SK-N-SH treated with all-trans-retinoic acid at 6 μM for 48 hours (cell line): ENCODE measurements around the gene HIVEP3.

ENCODE experiments used
- BACH2 ChIP-seq: fragments of 250-450 bp; sonication (Bioruptor Pico); IDR thresholded peaks from 2 replicates; pipeline ENCODE4 v1.9.0; 2021; ENCODE audit warnings: mild to moderate bottlenecking, borderline replicate concordance
- GLIS3 ChIP-seq: fragments of 250-450 bp; sonication (Bioruptor Pico); IDR thresholded peaks from 2 replicates; pipeline ENCODE4 v1.5.0; 2020; ENCODE audit warnings: mild to moderate bottlenecking, moderate library complexity
- OSR1 ChIP-seq: fragments of 250-450 bp; sonication (Bioruptor Pico); IDR thresholded peaks from 2 replicates; pipeline ENCODE4 v1.8.0; 2022; ENCODE audit warnings: moderate library complexity, mild to moderate bottlenecking, inconsistent platforms
- RARB ChIP-seq: fragments of 250-450 bp; sonication (Bioruptor Pico); IDR thresholded peaks from 2 replicates; pipeline ENCODE4 v1.8.0; 2021; ENCODE audit warnings: mild to moderate bottlenecking, moderate library complexity
- SNAI2 ChIP-seq: fragments of 250-450 bp; sonication (Bioruptor Pico); IDR thresholded peaks from 2 replicates; pipeline ENCODE4 v1.5.0; 2020; ENCODE audit warnings: mild to moderate bottlenecking, moderate library complexity
- TCF4 ChIP-seq: fragments of 250-450 bp; sonication (Bioruptor Pico); IDR thresholded peaks from 2 replicates; pipeline ENCODE4 v1.8.0; 2021; ENCODE audit warnings: mild to moderate bottlenecking, moderate library complexity, borderline replicate concordance
- ZC3H10 ChIP-seq: fragments of 250-450 bp; sonication (Bioruptor Pico); IDR thresholded peaks from 2 replicates; pipeline ENCODE4 v1.5.1; 2021; ENCODE audit warnings: mild to moderate bottlenecking, moderate library complexity
- ZFP3 ChIP-seq: fragments of 250-450 bp; sonication (Bioruptor Pico); IDR thresholded peaks from 2 replicates; pipeline ENCODE4 v1.5.0; 2020; ENCODE audit warnings: mild to moderate bottlenecking, moderate library complexity
- ZFP30 ChIP-seq: fragments of 450-650 bp; formaldehyde crosslinking; IDR thresholded peaks from 2 replicates; pipeline ENCODE4 v1.5.0; 2022; ENCODE audit warnings: mild to moderate bottlenecking, moderate library complexity
- TF ChIP-seq, protein P1 (sequence below): fragments of 250-450 bp; sonication (Bioruptor Pico); IDR thresholded peaks from 2 replicates; pipeline ENCODE4 v1.8.0; 2021; ENCODE audit warnings: low read depth, mild to moderate bottlenecking, moderate library complexity, borderline replicate concordance
- TF ChIP-seq, protein P2 (sequence below): fragments of 250-450 bp; sonication (Bioruptor Pico); IDR thresholded peaks from 2 replicates; pipeline ENCODE4 v1.5.0; 2020; ENCODE audit warnings: mild to moderate bottlenecking, moderate library complexity

DNA sequence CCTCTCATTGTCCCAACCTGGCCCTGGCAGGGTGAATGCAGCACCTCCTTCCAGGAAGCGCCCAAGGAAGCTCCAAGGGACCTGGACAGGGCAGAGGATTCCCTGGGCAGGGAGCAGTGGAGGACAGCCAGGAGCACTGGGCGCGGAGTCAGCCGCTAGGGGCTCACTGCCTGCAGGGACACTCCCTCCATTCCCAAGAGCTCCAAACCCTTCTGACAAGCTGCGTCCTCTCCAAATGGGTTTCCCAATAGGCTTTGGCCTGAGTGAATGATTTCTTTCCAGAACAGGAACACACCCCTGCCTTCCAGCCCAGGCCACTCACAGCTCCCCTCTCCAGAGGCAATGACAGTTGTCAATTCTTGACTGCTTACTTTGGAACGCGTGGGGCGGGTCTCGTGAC is 305.8 kb downstream of the HIVEP3 start:
- TF ChIP-seq ZFP30 (CRISPR knock-in tag) (no peak), OSR1 (CRISPR knock-in tag) (no peak), RARB (CRISPR knock-in tag) (no peak), SNAI2 (no peak), ZC3H10 (CRISPR knock-in tag) (no peak), TCF4 (no peak), GLIS3 (CRISPR knock-in tag) (no peak), BACH2 (no peak), ZFP3 (CRISPR knock-in tag) (no peak)
- TF ChIP-seq, protein P1, sequence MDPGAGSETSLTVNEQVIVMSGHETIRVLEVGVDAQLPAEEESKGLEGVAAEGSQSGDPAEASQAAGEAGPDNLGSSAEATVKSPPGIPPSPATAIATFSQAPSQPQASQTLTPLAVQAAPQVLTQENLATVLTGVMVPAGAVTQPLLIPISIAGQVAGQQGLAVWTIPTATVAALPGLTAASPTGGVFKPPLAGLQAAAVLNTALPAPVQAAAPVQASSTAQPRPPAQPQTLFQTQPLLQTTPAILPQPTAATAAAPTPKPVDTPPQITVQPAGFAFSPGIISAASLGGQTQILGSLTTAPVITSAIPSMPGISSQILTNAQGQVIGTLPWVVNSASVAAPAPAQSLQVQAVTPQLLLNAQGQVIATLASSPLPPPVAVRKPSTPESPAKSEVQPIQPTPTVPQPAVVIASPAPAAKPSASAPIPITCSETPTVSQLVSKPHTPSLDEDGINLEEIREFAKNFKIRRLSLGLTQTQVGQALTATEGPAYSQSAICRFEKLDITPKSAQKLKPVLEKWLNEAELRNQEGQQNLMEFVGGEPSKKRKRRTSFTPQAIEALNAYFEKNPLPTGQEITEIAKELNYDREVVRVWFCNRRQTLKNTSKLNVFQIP: no peak
- TF ChIP-seq, protein P2, sequence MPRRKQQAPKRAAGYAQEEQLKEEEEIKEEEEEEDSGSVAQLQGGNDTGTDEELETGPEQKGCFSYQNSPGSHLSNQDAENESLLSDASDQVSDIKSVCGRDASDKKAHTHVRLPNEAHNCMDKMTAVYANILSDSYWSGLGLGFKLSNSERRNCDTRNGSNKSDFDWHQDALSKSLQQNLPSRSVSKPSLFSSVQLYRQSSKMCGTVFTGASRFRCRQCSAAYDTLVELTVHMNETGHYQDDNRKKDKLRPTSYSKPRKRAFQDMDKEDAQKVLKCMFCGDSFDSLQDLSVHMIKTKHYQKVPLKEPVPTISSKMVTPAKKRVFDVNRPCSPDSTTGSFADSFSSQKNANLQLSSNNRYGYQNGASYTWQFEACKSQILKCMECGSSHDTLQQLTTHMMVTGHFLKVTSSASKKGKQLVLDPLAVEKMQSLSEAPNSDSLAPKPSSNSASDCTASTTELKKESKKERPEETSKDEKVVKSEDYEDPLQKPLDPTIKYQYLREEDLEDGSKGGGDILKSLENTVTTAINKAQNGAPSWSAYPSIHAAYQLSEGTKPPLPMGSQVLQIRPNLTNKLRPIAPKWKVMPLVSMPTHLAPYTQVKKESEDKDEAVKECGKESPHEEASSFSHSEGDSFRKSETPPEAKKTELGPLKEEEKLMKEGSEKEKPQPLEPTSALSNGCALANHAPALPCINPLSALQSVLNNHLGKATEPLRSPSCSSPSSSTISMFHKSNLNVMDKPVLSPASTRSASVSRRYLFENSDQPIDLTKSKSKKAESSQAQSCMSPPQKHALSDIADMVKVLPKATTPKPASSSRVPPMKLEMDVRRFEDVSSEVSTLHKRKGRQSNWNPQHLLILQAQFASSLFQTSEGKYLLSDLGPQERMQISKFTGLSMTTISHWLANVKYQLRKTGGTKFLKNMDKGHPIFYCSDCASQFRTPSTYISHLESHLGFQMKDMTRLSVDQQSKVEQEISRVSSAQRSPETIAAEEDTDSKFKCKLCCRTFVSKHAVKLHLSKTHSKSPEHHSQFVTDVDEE: no peak
